ENCODE data around the gene LRRC61. TPM values are rescaled to one million over a fixed set of nuclear protein-coding genes. Genes with fewer than 3 reads are reported as not detected.

LRRC61 gene
- total and polyA plus RNA-seq, 2 of the 13 experiments (the other 11 are each of a cell fraction or from before 2014, with no cell fraction given): 33.0 to 34.8 TPM

DNA sequence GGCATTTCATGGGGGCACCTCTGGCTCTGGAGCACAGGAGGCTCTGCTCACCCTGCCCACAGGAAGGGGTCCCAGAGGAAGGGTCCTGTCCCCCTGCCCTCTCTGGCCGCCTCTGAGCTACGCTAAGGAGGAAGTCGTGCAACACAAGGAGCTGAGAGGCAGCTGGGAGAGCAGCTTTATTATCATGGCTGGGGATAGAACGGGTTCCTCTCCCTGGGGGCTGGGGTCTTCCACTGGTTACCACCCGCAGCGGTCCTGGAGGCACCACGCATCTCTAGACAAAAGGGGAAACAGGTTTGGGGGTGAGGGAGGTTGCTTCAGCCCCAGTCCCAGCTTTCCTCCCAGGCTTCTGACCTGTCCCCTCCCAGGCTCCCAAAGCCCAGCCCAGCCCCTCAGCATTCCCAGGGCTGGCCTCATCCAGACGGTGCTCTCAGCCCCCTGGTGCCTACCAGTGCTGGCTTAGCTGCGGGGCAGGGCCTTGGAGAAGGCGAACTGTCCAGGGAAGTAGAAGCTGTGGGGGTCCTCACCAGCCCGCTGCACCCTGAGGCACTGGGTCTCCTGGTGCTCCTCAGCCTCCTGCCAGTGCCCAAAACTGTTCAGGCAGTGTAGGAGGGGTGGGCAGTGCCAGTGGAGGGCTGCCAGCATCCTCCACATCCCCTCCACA is 15.1 kb downstream of the LRRC61 start:
- peaks cover 7 to 8% of the 10 kb centered on the region in 2 experiments; a peak in 2 of 5 replicates for H3K36me3 ChIP-seq (replicated peaks in 1 of 2; ENCODE audit: control insufficient read depth in 1 of 2, insufficient read depth in 2 of 2, low read length in 2 of 2)
- peaks cover 2% of the 10 kb centered on the region; the same call in 1 of the 2 replicates for H4K20me1 ChIP-seq (ENCODE audit: insufficient read depth, low read length)
- no peak overlapping the region for H3K4me2 ChIP-seq (ENCODE audit: low read depth, low read length)
- no peak overlapping the region for H3K4me3 ChIP-seq (replicated peaks in 1 of 3; ENCODE audit: insufficient read depth in 1 of 3, low read depth in 2 of 3, low read length in 3 of 3)
- H3K9ac ChIP-seq (ENCODE audit: insufficient read depth, low read depth, low read length): no peak overlapping the region
- H3K9me3 ChIP-seq (ENCODE audit: low read length): no peaks in the 10 kb centered on the region
- ATAC-seq (no peak), FAIRE-seq (no peak), DNase-seq (ENCODE audit: low spot score) (no peak)
- no peak overlapping the region for H2AFZ ChIP-seq (ENCODE audit: low read length)
- no TSS peak for BruUV-seq (replicated peaks)
- TF ChIP-seq ZNF546 (CRISPR knock-in tag; conservative IDR thresholded peaks at IDR 0.05): no peak
- TF ChIP-seq AGO2 (optimal IDR thresholded peaks at IDR 0.05; ENCODE audit: low read depth, low read length): peak; percentile 94
- 0 out of 2 replicates have a peak, but pooled peaks have one; percentile 5 for TF ChIP-seq POLR2AphosphoS5 (IDR thresholded peaks at IDR 0.05; ENCODE audit: low read depth, low read length)
- TF ChIP-seq RBM22 (optimal IDR thresholded peaks at IDR 0.05; ENCODE audit: low read length): peak; percentile 0
- no peaks in the 10 kb centered on the region; a peak in 1 of 5 replicates for H3K27me3 ChIP-seq (ENCODE audit: control insufficient read depth in 1 of 2, insufficient read depth in 2 of 2, low read length in 2 of 2)
- peaks cover 34% of the 10 kb centered on the region for H3K4me1 ChIP-seq (ENCODE audit: insufficient read depth, low read length)
- H3K79me2 ChIP-seq (ENCODE audit: insufficient read depth, low read length): peaks cover 3% of the 10 kb centered on the region
- intact Hi-C loops (cut with micrococcal nuclease; ENCODE audit: unreplicated experiment): no loop called here
- ChIA-PET POLR2A (interaction anchor here (0.7 to 1.7 kb wide), 3 partner anchors 12 to 32 kb away, joined by 3 to 7 read pairs (median 3); partner anchors contain the start of gene REPIN1), CTCF (ENCODE audit: low intra/inter-chr PET ratio, low total read pairs) (no interaction called here)
- no peak overlapping the region for H3K27ac ChIP-seq (ENCODE audit: extremely low read length, insufficient read depth, low read length)
- in situ Hi-C loops (cut with HindIII; ENCODE audit: extremely low pct_ligation_motif_present, low pct_unique_long_range_greater_than_20kb): no loop called here
- 91% methylated on average over 9 of the region's 11 CpGs for WGBS (ENCODE audit: low lambda C conversion rate)

DNA sequence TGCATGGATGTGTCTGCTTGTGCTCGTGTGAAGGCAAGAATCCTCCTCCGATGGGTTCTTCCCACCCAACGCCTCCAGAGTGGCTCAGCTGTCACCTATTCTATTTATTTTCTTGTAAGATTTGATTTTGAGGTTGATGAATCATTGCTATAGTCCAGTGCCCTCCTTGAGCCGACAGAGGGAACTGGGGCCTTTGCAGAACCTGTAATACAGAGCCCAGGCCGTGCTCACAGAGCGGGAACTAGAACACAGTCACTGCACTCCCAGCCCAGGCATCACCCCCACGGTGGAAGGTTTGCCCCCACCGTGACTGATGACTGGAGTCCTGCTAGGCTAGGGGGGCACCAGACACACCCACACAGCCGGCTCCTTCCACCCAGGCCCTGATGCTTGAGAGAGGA is 16.3 kb downstream of the LRRC61 start:
- ChIA-PET CTCF (ENCODE audit: low intra/inter-chr PET ratio, low total read pairs) (no interaction called here), POLR2A (interaction anchor here (1.1 to 4.5 kb wide), 7 partner anchors 9 to 50 kb away, joined by 5 to 26 read pairs (median 7); partner anchors contain the start of genes ACTR3C and LRRC61)
- H3K9ac ChIP-seq (ENCODE audit: insufficient read depth, low read depth, low read length): 0 out of 2 replicates have a peak overlapping the region, but pooled peaks have one; percentile 17
- in situ Hi-C loops (cut with HindIII; ENCODE audit: extremely low pct_ligation_motif_present, low pct_unique_long_range_greater_than_20kb) (no loop called here), intact Hi-C loops (cut with micrococcal nuclease; ENCODE audit: unreplicated experiment) (no loop called here)
- H3K36me3 ChIP-seq (replicated peaks in 1 of 2; ENCODE audit: control insufficient read depth in 1 of 2, insufficient read depth in 2 of 2, low read length in 2 of 2): peaks cover 6 to 7% of the 10 kb centered on the region in 2 experiments; a peak in 2 of 5 replicates
- TF ChIP-seq, protein P1, sequence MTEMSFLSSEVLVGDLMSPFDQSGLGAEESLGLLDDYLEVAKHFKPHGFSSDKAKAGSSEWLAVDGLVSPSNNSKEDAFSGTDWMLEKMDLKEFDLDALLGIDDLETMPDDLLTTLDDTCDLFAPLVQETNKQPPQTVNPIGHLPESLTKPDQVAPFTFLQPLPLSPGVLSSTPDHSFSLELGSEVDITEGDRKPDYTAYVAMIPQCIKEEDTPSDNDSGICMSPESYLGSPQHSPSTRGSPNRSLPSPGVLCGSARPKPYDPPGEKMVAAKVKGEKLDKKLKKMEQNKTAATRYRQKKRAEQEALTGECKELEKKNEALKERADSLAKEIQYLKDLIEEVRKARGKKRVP (CRISPR knock-in tag; IDR thresholded peaks at IDR 0.05): no peak
- no peak for TF ChIP-seq ARNT2 (CRISPR knock-in tag; IDR thresholded peaks at IDR 0.05; ENCODE audit: low read depth)
- TF ChIP-seq ZMYM4 (CRISPR knock-in tag; IDR thresholded peaks at IDR 0.05): 0 out of 2 replicates have a peak, but pooled peaks have one; percentile 2
- no peak for TF ChIP-seq HMG20A (CRISPR knock-in tag; IDR thresholded peaks at IDR 0.05; ENCODE audit: borderline replicate concordance)
- TF ChIP-seq ZNF451 (CRISPR knock-in tag; IDR thresholded peaks at IDR 0.05): 0 out of 2 replicates have a peak, but pooled peaks have one; percentile 10
- TF ChIP-seq ZNF296 (CRISPR knock-in tag; conservative IDR thresholded peaks at IDR 0.05): no peak
- no peak for TF ChIP-seq MEIS1 (CRISPR knock-in tag; IDR thresholded peaks at IDR 0.05; ENCODE audit: borderline replicate concordance)
- TF ChIP-seq, protein P2, sequence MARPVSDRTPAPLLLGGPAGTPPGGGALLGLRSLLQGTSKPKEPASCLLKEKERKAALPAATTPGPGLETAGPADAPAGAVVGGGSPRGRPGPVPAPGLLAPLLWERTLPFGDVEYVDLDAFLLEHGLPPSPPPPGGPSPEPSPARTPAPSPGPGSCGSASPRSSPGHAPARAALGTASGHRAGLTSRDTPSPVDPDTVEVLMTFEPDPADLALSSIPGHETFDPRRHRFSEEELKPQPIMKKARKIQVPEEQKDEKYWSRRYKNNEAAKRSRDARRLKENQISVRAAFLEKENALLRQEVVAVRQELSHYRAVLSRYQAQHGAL (CRISPR knock-in tag; IDR thresholded peaks at IDR 0.05; ENCODE audit: not compliant biosample characterization): no peak
- no peak overlapping the region for H2AFZ ChIP-seq (ENCODE audit: low read length)
- DNase-seq (ENCODE audit: low spot score) (no peak), ATAC-seq (no peak), FAIRE-seq (no peak)
- H3K27me3 ChIP-seq (ENCODE audit: control insufficient read depth in 1 of 2, insufficient read depth in 2 of 2, low read length in 2 of 2): no peaks in the 10 kb centered on the region; a peak in 1 of 5 replicates
- H3K79me2 ChIP-seq (ENCODE audit: insufficient read depth, low read length): peaks cover 3% of the 10 kb centered on the region
- 86% methylated on average over 9 of the region's 9 CpGs for WGBS (ENCODE audit: low lambda C conversion rate)
- no peak overlapping the region for H3K27ac ChIP-seq (ENCODE audit: extremely low read length, insufficient read depth, low read length)
- H4K20me1 ChIP-seq (ENCODE audit: insufficient read depth, low read length): peaks cover 2% of the 10 kb centered on the region; the same call in 1 of the 2 replicates
- no TSS peak for BruUV-seq (replicated peaks)
- peaks cover 41% of the 10 kb centered on the region for H3K4me1 ChIP-seq (ENCODE audit: insufficient read depth, low read length)
- no peak overlapping the region for H3K4me3 ChIP-seq (replicated peaks in 1 of 3; ENCODE audit: insufficient read depth in 1 of 3, low read depth in 2 of 3, low read length in 3 of 3)
- H3K4me2 ChIP-seq (ENCODE audit: low read depth, low read length): peak overlapping the region; percentile 86
- H3K9me3 ChIP-seq (ENCODE audit: low read length): no peaks in the 10 kb centered on the region

All from HepG2 (cell line).